Endometrial microvascular endothelial cells (primary cell): ENCODE data around the gene ZNF385B. TPM values are rescaled to one million over a fixed set of nuclear protein-coding genes. Genes with fewer than 3 reads are reported as not detected.
"Not testable (repeated sequence)": the region's sequence is repeated elsewhere in the genome, so short reads cannot be mapped to it uniquely, and the experiment has no call there.

Experiments
- in situ Hi-C: cut with HindIII; loops from 2 replicates; pipeline ENCODE4 v1.10.0; 2017; ENCODE audit warnings: low sequenced_read_pairs, low pct_unique_long_range_greater_than_20kb; ENCODE audit errors: inconsistent ontology term
- total RNA-seq: library from RNA; depleted of rRNA; stranded (reverse); fragments of >200 nt; gene quantifications from one replicate; pipeline ENCODE4 v1.2.3, GENCODE V29; 2015; ENCODE audit errors: inconsistent ontology term

Gene ZNF385B
- total RNA-seq, 1 donor from 2014 or later, result not detected

DNA sequence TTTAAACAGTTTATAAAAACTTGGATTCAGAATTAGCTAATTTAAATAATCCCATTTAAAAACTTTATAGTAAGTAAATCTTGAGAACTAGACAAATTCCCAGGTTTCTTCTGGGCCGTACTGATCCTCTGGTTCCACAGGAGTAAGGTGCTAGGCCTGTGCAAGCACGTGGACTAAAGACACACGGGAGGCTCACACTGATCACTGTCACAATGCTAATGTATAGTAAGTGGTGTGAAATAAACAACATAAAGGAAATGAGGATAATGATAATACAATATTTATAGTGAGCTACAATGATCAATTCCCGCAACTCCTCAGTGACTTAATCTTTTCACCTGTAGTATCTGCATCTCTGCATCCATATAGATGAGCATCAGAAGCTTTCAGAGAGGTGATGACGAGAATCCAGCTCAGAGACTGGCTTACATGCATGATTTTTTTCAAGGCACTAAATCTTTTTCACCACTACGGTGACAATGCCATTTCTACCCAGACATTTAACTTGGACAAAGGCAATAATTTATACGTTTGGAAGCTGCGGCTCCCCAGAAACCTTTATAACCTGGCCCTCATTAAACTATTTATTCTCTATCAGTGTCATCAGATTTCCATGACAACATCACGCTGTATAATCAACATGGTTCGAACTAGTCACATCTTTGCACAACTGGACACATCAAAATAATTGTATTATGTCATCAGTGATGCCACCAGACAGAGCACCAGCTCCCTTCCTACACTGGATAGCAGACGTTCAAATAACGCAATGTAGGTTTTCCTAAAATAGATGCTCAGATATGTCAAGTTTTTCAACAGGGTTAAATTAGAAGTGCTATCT is 196.2 kb downstream of the ZNF385B start:
- in situ Hi-C loops, result no loop called here

DNA sequence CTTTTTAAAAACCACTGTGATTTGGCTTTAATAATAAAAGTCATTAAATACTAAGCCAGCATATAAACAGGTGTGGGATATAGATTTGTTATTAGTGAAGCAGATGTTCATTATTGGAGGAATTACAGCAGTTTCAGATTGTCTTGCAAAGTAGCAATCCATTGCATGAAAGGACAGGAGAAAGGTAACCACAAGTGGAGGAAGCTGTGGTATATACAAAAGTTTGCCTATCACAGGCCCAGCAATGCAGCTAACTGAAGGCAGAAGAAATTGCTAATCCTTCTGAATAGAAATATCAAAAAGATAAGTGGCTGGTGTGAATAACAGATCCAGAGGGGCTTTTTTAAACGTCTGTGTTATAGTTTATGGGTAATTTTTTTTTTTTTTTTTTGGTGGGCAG is 199.4 kb downstream of the ZNF385B start:
- in situ Hi-C loops, result no loop called here

DNA sequence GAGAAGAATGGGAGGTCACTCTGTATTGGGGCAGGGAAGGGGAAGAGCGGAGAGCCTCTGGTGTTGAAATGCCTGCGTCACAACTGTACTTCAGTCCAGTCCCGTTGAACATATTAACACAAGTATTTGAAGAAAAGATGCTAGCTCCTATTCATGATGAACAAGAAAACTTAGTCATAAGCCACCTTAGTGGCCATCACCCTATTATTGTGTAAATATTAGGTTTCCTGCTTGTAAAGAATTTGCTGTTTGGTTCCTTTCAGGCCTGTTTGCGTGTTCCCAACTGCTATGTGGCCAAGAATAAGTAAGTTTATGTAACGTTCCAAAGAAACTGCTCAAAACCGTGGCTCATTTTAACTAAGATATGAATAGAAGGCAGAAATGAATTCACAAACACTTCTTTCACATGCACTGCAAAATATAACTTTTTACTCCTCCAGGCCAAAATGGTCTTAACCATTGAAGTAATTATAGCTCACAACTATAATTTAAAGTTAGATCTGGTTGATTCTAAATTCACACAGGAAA is 204.3 kb downstream of the ZNF385B start:
- in situ Hi-C loops, result no loop called here

DNA sequence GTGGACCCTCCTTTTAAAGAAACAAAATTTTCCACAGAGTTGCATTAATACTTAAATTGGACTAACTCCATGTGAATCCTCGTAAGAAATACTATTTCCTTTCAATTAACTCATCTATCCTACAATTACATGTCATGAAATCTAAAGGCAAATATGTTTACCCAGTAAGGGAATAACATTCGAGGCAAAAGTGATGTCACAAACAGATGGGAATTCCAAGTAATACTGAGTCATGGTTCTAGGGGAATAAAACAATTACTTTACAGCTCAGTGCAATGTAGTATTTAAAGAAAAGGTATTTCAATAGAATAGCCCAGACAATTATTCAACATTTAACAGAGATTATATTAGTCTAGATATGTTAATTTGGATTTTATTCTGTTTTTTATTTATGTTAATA is 205.8 kb downstream of the ZNF385B start:
- in situ Hi-C loops, result no loop called here

DNA sequence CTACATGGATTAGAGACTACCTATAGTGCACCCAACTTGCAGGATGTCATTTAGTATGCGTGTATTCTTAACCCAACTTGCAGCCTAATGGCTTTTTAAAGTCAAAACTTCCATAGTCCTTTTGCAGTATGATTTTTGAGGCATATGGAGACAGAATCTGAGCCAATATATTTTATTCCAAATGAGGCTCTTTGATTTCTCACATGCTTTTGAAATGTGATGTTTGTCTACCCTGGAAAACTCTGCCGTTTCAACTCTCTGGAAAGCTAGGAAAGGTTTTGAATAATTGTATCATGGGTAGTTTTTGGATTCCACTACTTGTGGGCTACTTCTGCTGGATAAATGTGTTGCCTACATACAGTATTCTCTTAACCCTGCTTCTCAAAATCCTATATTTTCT is 206.6 kb downstream of the ZNF385B start:
- in situ Hi-C loops, result no loop called here

DNA sequence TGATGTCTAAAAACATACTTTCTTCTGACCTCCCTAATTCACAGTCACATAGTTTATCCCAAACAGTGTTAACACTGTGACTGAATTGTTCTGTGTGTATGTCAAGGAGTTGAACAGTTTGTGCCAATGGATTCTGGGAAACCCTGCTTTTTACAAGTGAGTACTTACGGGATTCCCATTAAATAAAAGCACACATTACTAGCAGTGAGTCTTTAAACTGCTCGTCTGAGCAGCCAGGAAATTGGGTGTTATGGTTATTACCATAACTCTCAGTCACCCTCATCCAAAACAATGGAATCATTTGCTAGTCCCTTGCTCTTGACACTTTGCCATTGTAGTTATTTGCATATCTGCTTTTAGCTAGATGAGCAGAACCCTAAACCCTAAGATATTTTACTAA is 209.1 kb downstream of the ZNF385B start:
- in situ Hi-C loops, result no loop called here

DNA sequence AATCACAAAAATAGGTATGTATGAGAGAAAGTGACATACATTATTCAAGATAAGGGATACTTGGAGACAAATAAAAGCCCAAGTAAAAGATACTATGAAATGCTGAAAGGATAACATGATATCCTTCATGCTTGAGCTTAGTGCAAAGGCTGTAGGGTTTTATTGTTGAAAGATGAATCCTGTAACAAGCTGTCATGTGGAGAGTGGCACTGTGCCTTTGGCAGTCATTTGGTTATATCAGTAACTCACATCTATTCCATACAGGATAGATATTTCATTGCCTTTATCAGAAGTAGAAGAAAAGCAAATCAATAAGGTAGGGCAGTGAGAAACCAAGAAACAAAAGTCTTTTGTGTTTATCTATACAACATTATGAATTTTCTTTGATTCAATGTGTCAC is 211.0 kb downstream of the ZNF385B start:
- in situ Hi-C loops, result no loop called here

DNA sequence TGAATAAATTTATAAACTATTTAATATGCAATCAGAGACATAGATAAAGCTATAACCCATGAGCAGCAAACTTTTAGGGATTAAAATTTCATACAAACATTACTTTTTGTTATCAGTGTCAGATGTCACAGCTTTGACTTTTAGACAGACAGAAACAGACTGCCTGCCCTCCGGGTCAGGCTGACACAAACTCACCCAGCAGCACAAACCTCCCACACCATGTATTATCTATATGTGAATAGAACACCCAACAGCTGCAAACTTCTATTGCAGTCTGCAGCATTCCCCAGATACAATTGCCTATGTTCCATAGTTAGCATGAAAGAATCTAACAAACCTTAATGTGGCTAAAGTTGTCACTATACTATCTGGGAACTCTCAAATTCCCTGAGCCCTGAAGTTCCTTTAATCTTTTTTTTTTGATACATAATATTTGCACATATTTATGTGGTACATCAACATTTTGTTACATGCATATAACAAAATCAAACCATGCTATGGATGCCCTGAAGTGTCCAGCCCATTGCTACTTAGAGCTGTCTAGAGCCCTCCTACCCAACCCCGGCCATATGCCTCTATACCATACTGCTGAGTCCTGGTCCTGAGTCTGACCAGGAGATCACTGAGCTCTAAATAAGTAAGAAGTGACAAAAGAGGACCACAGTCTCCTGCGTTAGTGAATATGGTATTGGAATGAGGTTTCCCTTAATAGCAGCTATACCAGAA is 214.4 kb downstream of the ZNF385B start:
- in situ Hi-C loops, result no loop called here

DNA sequence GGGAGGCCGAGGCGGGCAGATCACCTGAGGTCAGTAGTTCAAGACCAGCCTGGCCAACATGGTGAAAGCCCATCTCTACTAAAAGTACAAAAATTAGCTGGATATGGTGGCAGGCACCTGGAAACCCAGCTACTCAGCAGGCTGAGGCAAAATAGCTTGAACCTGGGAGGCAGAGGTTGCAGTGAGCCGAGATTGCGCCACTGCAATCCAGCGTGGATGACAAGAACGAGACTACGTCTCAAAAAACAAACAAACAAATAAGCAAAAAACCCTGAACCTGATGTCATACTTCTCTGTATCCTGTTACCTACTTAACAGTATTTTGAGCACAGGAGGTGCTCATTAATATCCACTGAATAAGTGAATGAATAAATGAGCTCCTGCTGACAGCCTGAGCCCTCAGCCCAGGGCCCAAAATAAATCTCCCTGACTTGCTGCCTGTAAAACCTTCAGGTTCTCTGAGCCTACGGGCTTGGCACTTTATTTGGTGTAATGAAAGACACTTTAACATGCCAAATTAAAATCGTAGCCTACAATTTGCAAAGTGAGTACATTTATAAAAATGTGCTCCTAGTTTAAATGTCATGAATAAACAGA is 215.1 kb downstream of the ZNF385B start:
- in situ Hi-C loops, result no loop called here

DNA sequence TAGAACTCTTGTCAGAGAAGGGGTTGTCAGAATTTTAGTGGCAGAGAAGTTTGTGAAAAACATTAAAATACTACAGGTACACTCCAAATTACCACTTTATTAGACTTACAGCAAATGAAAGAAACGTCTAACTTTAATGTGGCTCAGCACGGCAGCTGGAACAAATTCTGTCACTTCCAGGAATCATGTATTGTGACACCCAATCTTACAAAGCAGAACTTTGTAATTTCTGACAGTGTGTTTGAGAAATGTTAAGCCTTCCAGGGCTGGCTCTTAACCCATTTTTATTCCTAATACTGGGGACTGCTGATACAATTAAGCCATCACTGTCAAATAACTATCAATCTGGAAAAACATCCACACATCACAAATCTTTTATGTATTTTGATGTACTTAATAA is 216.4 kb downstream of the ZNF385B start:
- in situ Hi-C loops, result no loop called here

DNA sequence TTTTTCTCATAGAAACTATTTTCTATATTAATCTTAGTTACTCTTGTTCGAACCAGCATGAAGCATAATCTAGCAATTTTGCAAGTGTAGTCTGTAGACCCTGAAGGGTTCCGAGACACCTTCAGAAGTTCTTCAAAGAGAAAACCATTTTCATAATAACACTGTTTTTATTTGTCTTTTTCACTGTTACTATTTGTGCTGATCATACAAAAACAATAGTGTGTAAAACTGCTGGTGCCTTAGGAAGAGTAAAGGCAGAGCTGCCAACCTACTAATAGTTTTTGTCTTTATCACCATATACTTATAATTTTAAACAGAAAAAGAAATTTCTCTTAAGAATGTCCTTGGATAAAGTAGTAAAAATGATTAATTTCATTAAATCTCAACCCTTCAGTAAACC is 218.9 kb downstream of the ZNF385B start:
- in situ Hi-C loops, result no loop called here

DNA sequence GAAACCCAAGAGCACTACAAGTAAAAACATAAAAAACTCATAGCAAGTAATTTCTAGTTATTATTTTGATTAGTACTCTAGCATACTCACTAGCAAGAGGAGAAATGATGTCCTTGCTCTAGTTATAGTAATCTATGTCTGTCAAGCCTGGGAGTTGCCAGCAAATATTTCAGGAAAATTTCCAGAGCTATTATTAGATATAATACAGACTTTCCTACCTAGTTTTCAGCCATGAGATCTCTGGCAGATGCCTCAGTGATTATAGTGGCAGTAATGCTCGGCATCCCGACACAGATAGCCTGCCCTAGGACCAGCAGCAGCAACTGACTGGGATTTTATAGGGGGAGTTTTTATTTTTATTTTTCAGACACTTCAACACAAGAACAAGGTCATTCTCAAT is 224.4 kb downstream of the ZNF385B start:
- in situ Hi-C loops, result no loop called here

DNA sequence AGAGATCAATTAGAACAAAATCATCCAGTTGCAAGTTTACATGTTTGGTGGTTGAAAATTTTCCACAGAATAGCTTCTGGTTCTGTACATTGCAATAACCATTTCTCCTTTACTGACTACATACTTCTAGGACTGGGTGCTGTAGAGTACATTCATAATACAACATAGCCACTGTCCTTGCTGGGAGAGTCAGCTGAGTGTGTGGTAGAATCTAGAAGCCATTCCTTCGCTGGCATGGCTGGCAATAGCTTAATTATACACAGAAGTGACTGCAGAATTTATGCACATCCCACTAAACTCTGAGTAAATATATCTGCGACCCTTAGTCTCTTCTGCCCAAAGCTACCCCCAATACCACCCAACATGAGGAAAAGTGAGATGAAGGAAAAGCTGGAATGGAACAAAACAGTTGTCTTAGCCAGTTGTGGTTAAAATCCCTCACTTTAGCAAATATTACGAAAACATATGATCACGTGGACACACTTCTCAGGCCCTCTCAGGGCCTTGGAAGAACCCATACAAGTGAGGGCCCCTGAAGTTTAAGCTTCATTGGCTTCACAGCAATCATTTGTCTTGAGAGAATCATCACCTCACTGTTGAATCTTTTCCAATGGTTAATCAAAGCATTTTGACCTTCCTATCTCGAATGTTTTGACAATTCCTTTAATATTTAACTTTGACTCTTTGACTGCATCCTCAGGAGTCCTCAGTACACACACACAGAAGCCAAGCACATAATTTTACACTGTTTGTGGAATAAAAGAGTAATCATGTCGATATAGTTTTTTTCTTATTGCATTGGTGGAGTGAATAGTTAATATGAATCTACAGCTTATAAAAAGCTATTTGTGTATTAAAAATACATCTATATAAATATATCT is 225.1 kb downstream of the ZNF385B start:
- in situ Hi-C loops, result no loop called here

DNA sequence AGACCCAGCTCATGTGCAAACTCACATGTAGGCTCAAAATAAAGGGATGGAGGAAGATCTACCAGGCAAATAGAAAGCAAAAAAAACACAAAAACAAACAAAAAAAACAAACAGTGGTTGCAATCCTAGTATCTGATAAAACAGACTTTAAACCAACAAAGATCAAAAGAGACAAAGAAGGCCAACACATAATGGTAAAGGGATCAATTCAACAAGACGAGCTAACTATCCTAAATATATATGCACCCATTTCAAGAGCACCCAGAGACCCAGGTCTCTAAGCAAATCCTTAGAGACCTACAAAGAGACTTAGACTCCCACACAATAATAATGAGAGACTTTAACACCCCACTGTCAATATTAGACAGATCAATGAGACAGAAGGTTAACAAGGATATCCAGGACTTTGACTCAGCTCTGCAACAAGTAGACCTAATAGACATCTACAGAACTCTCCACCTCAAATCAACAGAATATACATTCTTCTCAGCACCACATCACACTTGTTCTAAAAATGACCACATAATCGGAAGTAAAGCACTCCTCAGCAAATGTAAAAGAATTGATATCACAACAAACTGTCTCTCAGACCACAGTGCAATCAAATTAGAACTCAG is 229.5 kb downstream of the ZNF385B start:
- in situ Hi-C loops, result not testable (repeated sequence)

DNA sequence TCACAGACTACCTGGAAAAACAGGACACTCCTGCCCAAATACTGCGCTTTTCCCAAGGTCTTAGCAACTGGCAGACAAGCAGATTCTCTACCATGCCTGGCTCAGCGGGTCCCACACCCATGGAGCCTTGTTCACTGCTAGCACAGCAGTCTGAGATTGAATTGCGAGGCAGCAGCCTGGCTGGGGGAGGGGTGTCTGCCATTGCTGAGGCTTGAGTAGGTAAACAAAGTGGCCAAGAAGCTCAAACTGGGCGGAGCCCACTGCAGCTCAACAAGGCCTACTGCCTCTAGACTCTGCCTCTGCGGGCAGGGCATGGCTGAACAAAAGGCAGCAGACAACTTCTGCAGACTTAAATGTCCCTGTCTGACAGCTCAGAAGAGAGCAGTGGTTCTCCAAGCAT is 231.6 kb downstream of the ZNF385B start:
- in situ Hi-C loops, result not testable (repeated sequence)

DNA sequence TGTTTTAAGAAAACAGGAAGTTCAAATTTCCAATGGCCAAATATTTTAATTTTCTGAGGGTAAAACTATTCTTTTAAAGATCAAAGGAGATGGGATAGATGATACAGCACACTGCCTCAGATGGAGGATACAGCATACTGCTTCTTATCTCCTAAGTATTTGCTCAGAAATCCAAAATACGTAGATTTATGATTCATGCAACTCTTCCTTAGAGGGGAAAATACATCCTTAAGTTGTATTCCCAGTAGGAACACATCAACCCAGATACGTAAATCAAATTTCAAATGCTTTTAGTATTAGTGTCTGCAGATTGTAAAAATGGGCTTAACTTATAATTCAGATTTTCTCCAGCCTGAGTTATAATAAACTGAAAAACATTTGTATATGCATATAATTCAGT is 235.2 kb downstream of the ZNF385B start:
- in situ Hi-C loops, result no loop called here

DNA sequence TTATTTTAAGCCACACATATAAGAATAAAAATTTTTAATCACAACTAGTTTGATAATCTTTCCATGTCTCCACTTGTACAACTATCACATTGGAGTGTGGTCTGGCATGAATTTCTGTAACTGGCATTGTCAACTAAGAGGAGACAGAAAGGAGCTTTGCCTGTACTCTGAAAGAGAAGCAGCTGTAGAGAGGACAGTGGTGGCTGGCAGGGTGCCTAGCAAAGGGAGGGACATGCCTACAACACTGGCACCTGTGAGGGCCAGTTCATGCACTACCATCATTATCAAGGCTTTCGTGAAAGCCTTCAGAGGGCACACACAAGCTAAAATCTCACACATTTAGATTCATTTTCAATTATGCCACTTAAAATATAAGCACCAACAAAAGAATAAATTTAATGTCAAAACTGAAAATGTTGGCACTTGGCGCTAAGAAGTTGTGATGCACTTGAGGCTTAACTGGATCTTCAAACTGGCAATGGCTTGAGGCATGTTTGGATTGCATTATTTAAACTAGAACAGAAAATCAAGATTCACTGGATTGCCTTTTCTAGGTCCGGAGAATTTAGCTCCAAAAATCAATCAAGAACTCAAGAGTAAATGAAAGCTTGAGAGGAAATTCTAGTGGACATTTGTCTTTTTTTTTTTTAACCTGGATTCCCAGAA is 238.6 kb downstream of the ZNF385B start:
- in situ Hi-C loops, result no loop called here

DNA sequence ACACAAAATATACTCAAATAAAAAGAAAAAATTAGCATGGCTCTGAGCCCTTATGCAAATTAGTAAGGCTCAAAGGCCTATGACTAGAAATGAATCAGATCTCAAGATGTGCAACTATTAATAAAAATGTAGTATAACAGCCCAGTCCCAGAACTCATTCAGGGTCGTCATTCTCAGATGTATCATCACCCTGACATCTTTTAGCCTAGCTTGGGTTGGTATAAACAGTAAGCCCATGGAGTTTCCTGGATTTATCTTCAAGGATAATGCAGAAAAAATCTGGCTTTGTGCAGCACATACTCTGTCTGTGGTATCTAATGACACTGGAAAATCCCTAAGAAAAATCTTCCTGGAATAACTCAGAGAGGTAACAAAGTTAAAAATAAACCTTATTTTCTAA is 239.3 kb downstream of the ZNF385B start:
- in situ Hi-C loops, result no loop called here
